OCI-LY3 (cell line): ENCODE measurements around the gene CEACAM6.
"Not testable (repeated sequence)": the region's sequence is repeated elsewhere in the genome, so short reads cannot be mapped to it uniquely, and the experiment has no call there.

Experiments used
- H2AFZ ChIP-seq: fragments of 200-600, 300-600 bp; shearing (Covaris generic); 2 replicates; pipeline ENCODE4 v1.6.0; 2014; ENCODE audit warnings: antibody characterized with exemption, low read depth, low read length
- H3K27ac ChIP-seq: fragments of 200-600, 300-600 bp; sonication (generic); 2 replicates; pipeline ENCODE4 v1.5.1; 2014; ENCODE audit warnings: mild to moderate bottlenecking, low read length, moderate library complexity, mixed read lengths
- H3K27me3 ChIP-seq: fragments of 200-600, 300-600 bp; sonication (generic); 2 replicates; pipeline ENCODE4 v1.6.1; 2014; ENCODE audit warnings: low read depth, low read length, mixed read lengths
- H3K36me3 ChIP-seq: fragments of 200-600, 300-600 bp; sonication (generic); replicated peaks from 2 replicates; pipeline ENCODE3; 2014; ENCODE audit warnings: low read depth, low read length, mixed read lengths
- H3K4me1 ChIP-seq: fragments of 300-600, 200-600 bp; sonication (generic); 2 replicates; pipeline ENCODE4 v1.6.1; 2014; ENCODE audit warnings: low read length, mixed read lengths
- H3K4me2 ChIP-seq: fragments of 200-600, 300-600 bp; sonication (generic); 2 replicates; pipeline ENCODE4 v1.6.1; 2014; ENCODE audit warnings: low read length, mixed read lengths
- H3K4me3 ChIP-seq: fragments of 300-600, 200-600 bp; sonication (generic); 2 replicates; pipeline ENCODE4 v1.5.1; 2014; ENCODE audit warnings: antibody characterized with exemption, mild to moderate bottlenecking, low read length, moderate library complexity
- H3K79me2 ChIP-seq: fragments of 300-600, 200-600 bp; shearing (Covaris generic); 2 replicates; pipeline ENCODE4 v1.6.1; 2014; ENCODE audit warnings: mild to moderate bottlenecking, low read length, mixed read lengths
- H3K9ac ChIP-seq: fragments of 300-600, 200-600 bp; shearing (Covaris generic); 2 replicates; pipeline ENCODE4 v1.6.0; 2014; ENCODE audit warnings: mild to moderate bottlenecking, low read length, moderate library complexity
- H3K9me3 ChIP-seq: fragments of 200-600, 300-600 bp; shearing (Covaris generic); 2 replicates; pipeline ENCODE4 v1.6.1; 2014; ENCODE audit warnings: low read length, mixed read lengths; ENCODE audit not compliant: insufficient read depth
- H4K20me1 ChIP-seq: fragments of 200-600, 300-600 bp; sonication (generic); 2 replicates; pipeline ENCODE4 v1.6.1; 2016; ENCODE audit warnings: low read length, mixed read lengths; ENCODE audit not compliant: insufficient read depth
- CTCF ChIP-seq: fragments of 200-600, 300-600 bp; sonication (generic); IDR thresholded peaks from 2 replicates; pipeline ENCODE4 v1.5.1; 2014; ENCODE audit warnings: antibody characterized with exemption, low read length, low read depth
- EZH2phosphoT487 ChIP-seq: fragments of 200-600 bp; shearing (Covaris generic); IDR thresholded peaks from 2 replicates; pipeline ENCODE4 v1.6.1; 2018; ENCODE audit warnings: antibody characterized with exemption, mixed run types, low read depth

CEACAM6 gene

DNA sequence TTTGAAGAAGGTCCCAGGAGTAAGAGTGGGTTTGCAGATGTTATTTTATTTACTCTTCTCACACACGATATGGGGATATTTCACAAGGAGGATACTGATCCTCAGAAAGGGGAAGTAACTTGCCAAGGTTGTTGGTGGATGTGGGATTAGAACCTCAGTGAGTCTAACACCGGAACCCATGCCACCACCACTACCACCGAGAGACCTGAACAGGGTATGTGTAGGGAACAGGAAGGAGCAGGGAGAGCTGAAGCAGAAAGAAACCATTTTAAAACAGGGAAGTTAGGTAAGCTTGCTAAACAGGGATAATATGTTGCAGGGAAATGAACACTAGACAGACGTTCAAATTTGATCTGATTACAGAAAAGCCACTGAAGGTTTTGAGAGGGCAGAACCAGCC, 29.4 kb downstream of the CEACAM6 start:
- peaks cover 51% of the 10 kb centered on the region for H3K27me3 ChIP-seq
- H3K9ac ChIP-seq = no peak overlapping the region

DNA sequence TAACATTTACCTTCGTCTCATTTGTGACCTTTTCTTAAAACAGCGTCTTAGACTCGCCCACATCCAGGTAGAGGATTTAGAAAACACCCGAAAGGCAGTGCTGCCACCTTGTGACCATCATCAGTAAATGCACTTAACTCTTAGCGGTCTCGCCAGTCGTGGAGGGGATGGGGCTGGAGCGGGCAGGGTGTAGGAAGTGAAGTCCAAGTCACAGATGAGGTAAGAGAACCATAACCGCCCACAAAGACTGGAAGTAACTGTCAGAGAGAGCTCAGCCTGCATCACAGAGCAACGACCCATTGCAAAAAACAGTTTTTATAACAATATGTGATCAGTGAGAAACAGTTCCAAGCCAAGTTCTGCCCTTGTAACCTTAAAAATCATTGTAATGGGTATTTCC, 30.3 kb downstream of the CEACAM6 start:
- no peaks in the 10 kb centered on the region for H3K79me2 ChIP-seq
- H3K9ac ChIP-seq = no peak overlapping the region
- 0 out of 2 replicates have a peak overlapping the region, but pooled peaks have one; percentile 13 for H3K4me3 ChIP-seq
- H3K36me3 ChIP-seq = no peaks in the 10 kb centered on the region
- peaks cover 45% of the 10 kb centered on the region for H3K27me3 ChIP-seq
- H3K4me2 ChIP-seq = peak overlapping the region; percentile 59
- H3K9me3 ChIP-seq = no peaks in the 10 kb centered on the region
- TF ChIP-seq CTCF (peak; percentile 94), EZH2phosphoT487 (no peak)
- peaks cover 9% of the 10 kb centered on the region for H3K4me1 ChIP-seq
- no peak overlapping the region for H2AFZ ChIP-seq
- H3K27ac ChIP-seq = no peak overlapping the region
- H4K20me1 ChIP-seq = no peaks in the 10 kb centered on the region

More for the DNA sequence above, 29.4 kb downstream of the CEACAM6 start:
- Histone ChIP-seq H2AFZ (no peak overlapping the region), H3K27ac (no peak overlapping the region), H3K4me2 (peak overlapping the region; percentile 59), H3K36me3 (no peaks in the 10 kb centered on the region), H3K4me1 (peaks cover 9% of the 10 kb centered on the region), H4K20me1 (no peaks in the 10 kb centered on the region), H3K4me3 (no peak overlapping the region), H3K9me3 (no peaks in the 10 kb centered on the region), H3K79me2 (no peaks in the 10 kb centered on the region)
- TF ChIP-seq CTCF = no peak
- TF ChIP-seq EZH2phosphoT487 = no peak

DNA sequence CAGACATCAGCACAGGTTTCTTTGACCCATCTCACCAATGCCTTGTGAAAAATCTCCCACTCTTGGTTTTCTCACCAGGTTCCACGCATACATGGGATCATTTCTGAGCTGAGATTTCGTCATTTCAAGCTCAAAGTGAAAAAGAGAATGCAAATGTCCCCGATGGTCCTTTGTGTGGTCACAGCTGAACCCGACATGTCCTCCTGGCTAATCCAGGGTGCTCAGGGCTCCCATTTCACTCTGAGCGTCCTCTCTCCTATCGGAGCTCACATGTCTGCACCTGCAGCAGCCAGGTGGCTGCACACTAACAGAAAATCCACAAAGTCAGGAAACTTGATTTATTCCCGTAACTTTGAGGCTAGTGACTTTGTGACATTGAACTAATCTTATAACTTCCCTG, 31.7 kb downstream of the CEACAM6 start:
- Histone ChIP-seq H3K4me2 (no peak overlapping the region), H3K27ac (no peak overlapping the region), H3K9me3 (no peaks in the 10 kb centered on the region), H3K27me3 (peaks cover 48% of the 10 kb centered on the region), H3K36me3 (no peaks in the 10 kb centered on the region), H4K20me1 (no peaks in the 10 kb centered on the region), H3K79me2 (no peaks in the 10 kb centered on the region), H2AFZ (no peak overlapping the region), H3K4me1 (peaks cover 9% of the 10 kb centered on the region), H3K9ac (no peak overlapping the region), H3K4me3 (no peak overlapping the region)
- TF ChIP-seq CTCF = no peak
- TF ChIP-seq EZH2phosphoT487 = peak; percentile 58; the same call in 1 of the 2 replicates

DNA sequence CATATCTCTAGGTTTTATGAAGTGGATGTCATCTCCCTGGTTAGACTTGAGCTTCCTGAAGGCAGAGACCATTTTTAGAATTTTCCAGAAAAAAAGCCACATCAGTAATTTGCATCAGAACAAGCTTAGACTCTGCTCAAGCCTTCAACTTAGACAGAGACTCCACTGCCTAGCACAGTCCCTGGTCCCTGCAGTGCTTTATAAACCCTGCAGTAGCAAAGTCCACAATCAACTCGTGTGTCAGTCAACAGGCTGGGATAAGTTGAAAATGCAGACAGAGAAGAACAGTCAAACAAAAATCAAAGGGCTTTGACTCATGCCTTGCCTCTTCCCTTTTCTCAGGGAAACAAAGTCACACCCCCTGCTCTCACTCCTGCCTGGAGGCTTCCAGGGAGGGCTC, 33.2 kb downstream of the CEACAM6 start:
- not testable (repeated sequence) for H4K20me1 ChIP-seq, H2AFZ ChIP-seq, H3K9ac ChIP-seq, H3K4me3 ChIP-seq, H3K36me3 ChIP-seq, H3K4me1 ChIP-seq, H3K4me2 ChIP-seq, H3K79me2 ChIP-seq, H3K9me3 ChIP-seq, H3K27ac ChIP-seq
- peaks cover 54% of the 10 kb centered on the region for H3K27me3 ChIP-seq

DNA sequence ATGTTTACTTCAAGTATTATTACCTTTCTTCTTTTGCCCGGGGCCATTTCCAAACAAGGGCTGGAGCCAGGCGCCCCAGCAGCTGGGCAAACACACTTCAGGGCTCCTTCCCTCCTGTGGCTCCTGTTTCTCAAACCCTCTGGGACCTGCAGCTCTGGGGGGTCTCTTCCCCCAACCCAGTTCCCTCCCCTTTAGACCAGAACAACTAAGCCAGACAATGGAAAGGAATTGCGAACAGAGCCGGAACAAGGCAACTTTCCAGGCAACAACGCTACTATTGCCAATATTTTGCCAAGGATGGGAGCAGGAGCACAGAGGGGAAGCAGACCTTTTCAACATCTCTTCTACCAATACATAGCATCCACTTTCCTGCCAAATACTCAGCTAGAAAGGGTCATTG, 33.7 kb downstream of the CEACAM6 start:
- not testable (repeated sequence) for H2AFZ ChIP-seq, H3K9me3 ChIP-seq, H4K20me1 ChIP-seq, H3K4me2 ChIP-seq, H3K36me3 ChIP-seq, H3K79me2 ChIP-seq, H3K4me1 ChIP-seq, H3K9ac ChIP-seq, H3K27ac ChIP-seq, H3K4me3 ChIP-seq
- H3K27me3 ChIP-seq = peaks cover 54% of the 10 kb centered on the region
